GM20431 (cell line): Measurements from ENCODE around the gene GLYATL2.

Experiments used
- in situ Hi-C: fragments of 300-500 bp; cut with MseI, MboI; formaldehyde crosslinking; loops from one replicate; pipeline ENCODE4 v1.15.0; 2020; ENCODE audit warnings: low sequenced_read_pairs; ENCODE audit not compliant: unreplicated experiment

GLYATL2 gene

GRCh38 chr11:58801974-58802545, 42.4 kb downstream of the GLYATL2 start:
- in situ Hi-C loops, result no loop called here

GRCh38 chr11:58801302-58801701, 43.2 kb downstream of the GLYATL2 start:
- in situ Hi-C loops, result no loop called here

DNA sequence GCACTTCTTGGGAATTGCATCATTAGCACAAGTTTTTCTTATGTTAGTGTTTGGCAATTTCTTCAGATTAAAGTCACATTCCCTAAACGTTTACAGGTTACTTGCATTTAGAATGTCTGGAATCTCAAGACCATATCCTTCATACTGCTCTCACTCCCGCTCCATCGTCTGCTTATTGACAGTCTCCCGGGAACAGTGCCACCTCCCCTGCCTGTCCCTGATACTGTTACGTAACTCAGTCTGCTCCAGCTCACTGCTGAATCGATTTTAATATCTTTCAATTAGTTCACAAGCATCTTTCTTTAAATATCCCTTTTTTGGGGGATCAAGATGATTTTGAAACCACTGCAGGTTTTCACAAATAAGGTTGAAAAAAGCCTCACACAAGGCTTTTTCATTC, 48.2 kb downstream of the GLYATL2 start:
- in situ Hi-C loops, result no loop called here

GRCh38 chr11:58788355-58789023, 56.0 kb downstream of the GLYATL2 start:
- in situ Hi-C loops, result no loop called here

DNA sequence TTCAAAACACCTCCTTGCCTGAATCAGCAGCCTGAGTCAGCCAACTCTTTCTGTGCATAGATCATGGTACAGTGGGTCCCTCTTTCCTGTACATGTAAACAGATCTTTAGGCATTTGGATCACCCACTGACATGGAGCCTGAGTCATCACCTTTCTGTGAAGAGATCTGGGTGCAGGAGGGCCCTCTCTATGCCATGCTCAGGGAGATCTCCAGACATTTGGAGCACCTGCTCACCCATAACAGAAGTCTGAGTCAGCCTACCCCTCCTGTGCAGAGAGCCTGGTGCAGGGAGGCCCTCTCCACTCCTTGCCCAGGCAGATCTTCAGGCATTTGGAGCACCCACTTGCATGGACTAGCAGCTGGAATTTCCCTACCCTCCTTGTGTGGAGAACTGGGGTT, 56.6 kb downstream of the GLYATL2 start:
- in situ Hi-C loops, result no loop called here

DNA sequence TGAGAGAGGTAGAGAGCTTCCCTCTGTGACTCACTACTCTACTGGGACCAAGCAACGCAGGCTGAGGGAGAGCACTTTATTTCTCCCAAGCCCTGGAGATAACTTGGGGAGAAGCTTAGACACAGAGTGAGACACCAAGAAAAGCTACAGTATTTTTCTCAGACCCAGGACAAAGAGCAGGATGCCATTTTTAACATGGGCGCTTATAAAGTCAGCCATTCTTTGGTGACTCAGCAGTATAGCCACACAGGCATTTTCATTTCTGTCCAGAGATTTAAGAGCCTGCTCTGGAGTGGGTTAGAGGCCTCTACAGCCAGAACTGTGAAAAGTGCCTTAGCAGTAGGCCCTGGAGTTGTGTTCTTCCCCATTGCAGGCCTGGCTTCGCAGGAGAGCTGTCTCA, 57.8 kb downstream of the GLYATL2 start:
- in situ Hi-C loops, result no loop called here

GRCh38 chr11:58784995-58785394, 59.5 kb downstream of the GLYATL2 start:
- in situ Hi-C loops, result no loop called here
